HG02623 (cell line): Measurements from ENCODE around the gene THRAP3.
A peak's percentile ranks its signal among the peaks of the same experiment; 100 is the strongest.
"Not testable (repeated sequence)": the region's sequence is repeated elsewhere in the genome, so short reads cannot be mapped to it uniquely, and the experiment has no call there.

Experiments used
- ATAC-seq: cut with Tn5 transposase; IDR thresholded peaks from one replicate; pipeline ENCODE4 v1.9.1; 2021; ENCODE audit warnings: moderate library complexity; ENCODE audit not compliant: unreplicated experiment

THRAP3 gene, protein sequence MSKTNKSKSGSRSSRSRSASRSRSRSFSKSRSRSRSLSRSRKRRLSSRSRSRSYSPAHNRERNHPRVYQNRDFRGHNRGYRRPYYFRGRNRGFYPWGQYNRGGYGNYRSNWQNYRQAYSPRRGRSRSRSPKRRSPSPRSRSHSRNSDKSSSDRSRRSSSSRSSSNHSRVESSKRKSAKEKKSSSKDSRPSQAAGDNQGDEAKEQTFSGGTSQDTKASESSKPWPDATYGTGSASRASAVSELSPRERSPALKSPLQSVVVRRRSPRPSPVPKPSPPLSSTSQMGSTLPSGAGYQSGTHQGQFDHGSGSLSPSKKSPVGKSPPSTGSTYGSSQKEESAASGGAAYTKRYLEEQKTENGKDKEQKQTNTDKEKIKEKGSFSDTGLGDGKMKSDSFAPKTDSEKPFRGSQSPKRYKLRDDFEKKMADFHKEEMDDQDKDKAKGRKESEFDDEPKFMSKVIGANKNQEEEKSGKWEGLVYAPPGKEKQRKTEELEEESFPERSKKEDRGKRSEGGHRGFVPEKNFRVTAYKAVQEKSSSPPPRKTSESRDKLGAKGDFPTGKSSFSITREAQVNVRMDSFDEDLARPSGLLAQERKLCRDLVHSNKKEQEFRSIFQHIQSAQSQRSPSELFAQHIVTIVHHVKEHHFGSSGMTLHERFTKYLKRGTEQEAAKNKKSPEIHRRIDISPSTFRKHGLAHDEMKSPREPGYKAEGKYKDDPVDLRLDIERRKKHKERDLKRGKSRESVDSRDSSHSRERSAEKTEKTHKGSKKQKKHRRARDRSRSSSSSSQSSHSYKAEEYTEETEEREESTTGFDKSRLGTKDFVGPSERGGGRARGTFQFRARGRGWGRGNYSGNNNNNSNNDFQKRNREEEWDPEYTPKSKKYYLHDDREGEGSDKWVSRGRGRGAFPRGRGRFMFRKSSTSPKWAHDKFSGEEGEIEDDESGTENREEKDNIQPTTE

DNA sequence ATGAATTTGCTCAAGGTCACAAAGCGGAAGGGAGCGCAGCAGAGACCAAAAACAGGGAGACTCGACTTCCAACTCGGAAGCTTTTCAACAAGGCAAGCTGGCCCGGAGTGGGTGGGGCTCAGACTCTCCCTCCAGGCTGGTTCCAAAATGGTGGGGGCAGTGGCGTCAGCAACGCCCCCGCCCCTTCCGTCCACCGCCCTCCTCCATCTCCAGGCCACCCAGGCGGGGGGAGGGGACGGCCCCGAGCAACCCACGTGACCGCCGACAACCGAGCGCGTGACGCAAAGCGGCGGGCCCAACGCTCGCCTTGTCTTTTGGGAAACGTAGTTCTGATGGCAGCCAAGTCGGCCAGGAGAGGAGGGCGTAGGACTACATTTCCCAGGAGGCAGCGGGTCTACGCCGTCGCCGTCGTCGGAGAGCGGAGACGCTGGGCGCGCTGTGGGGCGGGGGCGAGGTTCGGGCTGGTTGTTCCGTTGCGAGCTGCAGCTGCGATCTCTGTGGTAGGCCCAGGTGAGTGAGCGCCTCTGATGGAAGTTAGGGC, at the start of gene THRAP3:
THRAP3 (plus strand) TSS at position 448 of the 541 bp plus-strand sequence. CDS start 58,121 bp downstream, outside the sequence.
- ATAC-seq = peak; percentile 89

DNA sequence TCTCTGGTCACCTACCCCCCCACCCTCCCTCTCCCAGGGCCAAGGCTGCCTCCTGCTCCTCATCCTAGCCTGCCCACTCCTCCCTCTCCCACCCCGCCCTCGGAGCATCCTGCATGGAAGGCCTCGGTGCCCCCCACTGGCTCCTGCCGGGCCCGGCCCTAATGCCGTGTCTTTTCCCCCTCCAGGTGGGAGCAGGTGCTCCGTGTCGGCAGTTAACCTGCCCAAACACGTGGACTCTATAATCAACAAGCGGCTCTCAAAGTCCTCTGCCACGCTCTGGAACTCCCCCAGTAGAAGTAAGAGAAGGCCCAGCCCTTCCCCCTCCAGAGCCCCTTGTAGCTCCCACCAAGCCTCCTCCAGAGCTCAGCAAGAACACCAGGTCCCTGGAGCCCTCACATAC, 49.5 kb upstream of the THRAP3 start:
- ATAC-seq = no peak

DNA sequence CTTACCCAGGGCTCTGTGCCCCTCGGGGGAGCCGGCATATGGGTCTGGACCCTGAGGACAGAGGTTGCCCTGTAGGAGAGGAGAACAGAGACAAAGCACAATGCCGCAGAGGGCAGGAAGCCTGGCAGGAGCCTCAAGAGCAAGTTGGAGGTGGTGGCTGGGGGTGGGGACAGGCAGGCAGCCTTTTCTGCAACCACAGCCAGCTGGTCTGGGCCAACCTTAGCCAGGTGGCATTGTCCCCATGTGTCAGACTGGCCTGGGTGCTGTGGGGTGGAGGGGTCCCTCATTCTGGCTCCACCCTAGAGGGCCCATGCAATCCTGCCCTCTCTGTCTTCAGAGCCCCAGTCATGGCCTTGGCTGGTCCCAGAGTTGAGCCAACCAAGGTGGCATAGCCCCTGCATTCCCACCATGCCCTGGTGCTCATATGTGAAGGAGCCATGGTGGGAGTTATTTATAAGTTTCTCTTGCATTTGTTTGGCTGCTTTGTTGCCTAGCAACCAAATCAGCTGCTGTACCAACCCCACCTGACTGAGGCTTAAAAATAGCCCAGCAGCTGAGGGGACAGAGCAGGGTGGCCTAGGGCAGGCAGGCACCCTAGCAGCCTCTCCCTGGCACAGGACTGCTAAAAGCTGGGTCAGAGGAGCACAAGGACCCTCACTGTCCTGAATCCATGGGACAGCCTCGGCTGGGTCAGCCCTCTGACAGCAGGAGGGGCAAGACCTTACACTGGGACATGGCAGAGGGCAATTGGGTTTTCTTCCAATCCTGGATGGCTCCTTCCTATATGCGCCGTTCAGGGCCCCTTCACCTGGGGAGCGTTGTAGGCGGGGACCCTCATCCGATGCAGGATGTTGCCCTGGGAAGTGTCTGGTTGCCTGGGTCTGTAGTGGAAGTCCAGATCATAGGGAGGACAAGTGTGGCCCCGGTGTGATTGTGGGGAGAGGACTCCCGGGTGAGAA, 48.8 kb upstream of the THRAP3 start:
- no peak for ATAC-seq

DNA sequence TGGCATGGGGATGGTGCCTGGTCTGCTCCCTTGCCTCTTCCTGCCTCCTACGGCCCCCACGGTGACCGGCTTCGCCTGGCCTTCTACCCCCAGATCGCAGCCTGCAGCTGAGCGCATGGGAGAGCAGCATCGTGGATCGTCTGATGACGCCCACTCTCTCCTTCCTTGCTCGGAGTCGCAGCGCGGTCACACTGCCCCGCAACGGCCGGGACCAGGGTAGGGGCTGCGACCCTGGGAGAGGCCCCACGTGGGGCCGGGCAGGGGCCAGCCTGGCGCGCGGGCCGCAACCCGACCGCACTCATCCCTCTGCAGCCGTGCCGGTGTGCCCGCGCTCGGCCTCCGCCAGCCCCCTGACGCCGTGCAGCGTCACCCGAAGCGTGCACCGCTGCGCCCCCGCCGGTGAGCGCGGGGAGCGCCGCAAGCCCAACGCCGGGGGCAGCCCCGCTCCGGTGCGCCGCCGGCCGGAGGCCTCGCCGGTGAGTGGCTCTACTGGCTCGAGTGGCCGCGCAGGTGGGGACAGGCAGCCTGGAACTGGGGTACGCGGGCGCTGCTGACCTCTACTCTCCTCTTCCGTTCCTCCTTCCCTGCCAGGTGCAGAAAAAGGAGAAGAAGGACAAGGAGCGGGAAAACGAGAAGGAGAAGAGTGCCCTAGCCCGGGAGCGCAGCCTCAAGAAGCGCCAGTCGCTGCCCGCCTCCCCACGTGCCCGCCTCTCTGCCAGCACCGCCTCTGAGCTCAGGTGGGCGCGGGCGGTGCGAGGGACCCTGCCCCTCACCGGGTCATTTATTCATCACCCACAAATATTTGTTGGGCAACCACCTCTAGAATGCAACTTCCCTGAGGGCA, 47.9 kb upstream of the THRAP3 start:
- no peak for ATAC-seq

DNA sequence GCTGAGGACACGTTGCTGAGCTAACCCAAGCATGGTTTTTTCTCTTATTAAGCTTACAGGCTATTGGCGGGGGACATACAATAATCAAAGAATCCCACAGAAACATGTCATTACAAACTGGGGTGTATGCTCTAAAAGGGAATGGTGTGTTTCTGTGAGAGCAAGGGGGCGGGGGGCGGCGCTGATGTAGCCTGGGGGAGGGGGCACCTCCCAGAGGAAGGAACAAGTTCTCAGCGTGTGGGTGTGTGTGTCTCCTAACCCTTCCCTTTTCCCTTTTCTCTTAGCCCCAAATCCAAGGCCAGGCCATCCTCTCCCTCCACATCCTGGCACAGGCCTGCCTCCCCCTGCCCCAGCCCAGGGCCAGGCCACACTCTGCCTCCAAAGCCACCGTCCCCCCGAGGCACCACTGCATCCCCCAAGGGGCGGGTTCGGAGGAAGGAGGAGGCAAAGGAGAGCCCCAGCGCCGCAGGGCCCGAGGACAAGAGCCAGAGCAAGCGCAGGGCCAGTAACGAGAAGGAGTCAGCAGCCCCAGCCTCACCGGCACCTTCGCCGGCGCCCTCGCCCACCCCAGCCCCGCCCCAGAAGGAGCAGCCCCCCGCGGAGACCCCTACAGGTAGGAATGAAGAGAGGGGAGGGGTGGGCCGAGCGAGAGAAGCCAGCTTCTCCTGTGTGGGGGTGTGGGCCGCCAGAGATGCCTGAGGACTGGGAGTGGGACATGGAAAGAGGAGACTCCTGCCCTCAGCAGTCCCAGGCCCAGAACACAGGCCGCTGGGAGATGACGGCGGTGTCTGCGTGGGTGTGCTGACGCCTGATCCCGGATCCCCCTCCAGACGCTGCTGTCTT, 46.4 kb upstream of the THRAP3 start:
- ATAC-seq = no peak

DNA sequence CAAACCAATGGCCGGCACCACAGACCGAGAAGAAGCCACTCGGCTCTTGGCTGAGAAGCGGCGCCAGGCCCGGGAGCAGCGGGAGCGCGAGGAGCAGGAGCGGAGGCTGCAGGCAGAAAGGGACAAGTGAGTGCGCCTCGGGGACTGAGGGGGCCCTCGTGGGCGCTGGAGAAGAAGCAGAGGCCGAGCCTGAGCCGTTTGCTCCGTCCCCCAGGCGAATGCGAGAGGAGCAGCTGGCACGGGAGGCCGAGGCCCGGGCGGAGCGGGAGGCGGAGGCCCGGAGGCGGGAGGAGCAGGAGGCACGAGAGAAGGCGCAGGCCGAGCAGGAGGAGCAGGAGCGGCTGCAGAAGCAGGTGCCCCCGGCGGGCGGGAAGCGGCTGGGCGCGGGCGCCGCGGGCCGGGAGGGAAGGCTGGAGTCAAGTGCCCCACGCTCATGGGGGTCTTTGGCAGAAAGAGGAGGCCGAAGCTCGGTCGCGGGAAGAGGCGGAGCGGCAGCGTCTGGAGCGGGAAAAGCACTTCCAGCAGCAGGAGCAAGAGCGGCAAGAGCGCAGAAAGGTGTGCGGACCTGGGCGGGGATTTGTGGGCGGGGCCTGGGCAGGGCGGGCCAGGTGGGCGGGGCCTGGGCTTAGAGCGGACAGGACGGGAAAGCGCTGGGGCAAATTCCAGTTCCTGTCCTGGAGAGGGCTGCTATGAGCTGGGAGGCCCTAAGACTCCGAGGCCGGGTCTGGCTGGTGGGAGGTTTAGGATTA, 45.6 kb upstream of the THRAP3 start:
- ATAC-seq = no peak

DNA sequence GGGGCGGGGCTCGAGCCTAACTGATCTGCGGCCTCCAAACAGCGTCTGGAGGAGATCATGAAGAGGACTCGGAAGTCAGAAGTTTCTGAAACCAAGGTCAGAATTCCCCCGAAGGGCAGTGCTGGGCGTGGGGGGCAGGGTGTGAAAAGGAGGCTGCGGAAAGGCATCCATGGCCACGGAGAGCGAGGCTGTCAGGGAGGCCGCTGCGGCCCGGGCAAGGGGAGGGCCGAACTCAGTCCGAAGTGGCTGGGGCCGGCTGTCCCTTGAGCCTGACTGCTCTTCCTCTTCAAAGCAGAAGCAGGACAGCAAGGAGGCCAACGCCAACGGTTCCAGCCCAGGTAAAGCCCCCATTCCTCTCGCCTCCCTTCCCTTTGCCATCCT, 45.0 kb upstream of the THRAP3 start:
- ATAC-seq = no peak

DNA sequence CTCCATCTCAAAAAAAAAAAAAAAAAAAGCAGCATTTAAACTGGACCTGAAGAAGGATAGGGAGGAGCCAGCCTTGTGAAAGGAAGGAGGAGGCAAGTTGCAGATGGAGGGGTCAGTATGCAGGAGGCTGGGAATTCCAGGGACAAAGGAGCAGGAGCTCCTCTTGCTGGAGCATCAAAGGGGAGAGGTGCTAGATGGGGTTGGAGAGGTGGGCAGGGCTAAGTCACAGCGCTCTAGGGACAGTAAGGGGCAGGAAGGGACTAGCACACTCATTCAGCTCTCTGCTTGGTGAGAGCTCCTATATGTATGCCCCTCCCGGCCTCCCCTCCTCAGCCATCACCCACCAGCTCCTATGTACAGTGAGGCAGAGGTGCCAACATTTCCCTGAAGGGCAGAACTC, 41.5 kb upstream of the THRAP3 start:
- ATAC-seq = no peak

DNA sequence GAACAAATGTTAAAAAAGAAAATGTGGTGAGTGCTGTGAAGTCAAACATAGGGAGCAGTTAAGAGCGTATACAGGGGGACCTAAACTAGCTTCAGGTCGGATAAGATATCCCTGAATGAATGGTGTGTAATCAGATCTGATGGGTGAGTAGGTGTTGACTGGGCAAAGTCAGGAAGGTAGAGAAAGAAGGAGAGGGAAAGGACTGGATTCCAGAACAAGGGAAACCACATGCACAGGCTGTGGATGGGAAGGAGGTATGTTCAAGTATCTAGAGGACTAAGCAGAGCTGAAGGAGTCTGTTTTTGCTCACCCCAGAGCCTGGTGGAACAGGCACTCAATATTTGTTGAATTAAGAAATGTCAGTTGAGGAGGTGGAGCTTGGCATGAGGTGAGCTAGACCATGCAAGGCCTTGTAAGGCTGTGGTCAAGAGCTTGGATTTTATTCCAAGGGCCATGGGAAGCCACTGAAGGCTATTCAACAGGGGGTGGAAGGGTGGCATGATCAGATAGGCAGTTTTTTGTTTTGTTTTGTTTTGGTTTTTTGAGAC, 40.9 kb upstream of the THRAP3 start:
- ATAC-seq = no peak

DNA sequence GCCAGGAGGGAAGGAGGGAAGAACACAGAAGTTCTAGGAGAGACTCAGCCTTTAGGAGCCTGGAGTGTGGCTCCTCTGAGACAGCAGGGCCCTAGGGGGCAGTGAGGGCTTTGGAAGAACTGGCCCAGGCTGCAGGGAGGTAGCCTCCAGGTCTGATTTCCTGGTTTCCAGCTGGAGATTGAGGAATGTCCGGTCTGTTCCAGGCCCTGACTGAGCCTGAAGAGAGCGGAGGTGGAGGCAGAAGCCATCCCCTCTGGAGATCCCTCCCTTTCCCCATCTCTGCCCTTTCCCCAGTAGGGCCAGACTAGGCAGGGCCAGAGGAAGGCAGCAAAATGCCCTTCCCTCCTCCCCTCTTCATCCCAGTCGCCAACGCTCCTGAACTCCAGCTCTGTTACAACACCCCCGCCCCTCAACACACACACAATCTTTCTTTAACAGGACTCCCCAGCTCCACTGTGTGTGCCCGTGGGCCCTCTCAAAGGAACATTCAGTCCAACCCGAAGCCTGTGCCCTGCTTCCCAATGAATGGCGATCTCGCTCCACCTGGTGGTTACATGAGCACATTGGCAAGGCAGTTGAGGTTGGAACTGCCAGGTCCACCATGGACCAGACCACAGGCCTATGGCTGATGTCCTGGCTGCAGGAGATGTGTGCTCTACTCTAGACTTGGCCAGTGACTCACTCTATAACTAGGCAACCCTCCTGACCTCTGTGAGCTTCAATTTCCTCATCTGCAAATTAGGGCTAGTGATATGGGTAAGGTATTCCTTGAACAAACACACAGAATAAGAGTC, 36.2 kb upstream of the THRAP3 start:
- ATAC-seq = peak; percentile 61

DNA sequence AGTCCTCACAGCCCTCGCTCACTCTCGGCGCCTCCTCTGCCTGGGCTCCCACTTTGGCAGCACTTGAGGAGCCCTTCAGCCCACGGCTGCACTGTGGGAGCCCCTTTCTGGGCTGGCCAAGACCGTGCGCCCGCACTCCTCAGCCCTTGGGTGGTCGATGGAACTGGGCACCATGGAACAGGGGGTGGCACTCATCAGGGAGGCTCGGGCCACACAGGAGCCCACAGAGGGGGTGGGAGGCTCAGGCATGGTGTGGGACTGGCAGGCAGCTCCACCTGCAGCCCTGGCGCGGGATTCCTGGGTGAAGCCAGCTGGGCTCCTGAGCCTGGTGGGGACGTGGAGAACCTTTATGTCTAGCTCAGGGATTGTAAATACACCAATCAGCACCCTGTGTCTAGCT, 27.4 kb upstream of the THRAP3 start:
- ATAC-seq = not testable (repeated sequence)

DNA sequence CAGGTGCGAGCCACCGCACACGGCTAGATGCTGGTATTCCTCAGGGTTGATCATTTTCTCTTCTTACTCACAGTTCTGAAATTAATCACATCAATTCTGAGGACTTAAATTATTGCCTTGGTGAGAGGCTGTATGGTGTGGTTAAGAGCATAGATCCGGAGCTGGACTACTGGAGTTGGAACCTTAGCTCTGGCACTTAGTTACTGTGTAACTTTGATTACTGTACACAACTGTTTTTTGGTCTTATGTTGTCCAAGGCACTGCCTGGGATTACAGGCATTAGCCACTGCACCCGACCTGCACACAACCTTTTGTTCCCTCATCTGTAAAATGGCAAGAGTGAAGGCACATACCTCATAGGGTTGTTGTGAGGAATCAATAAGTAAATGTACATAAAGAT, 25.6 kb upstream of the THRAP3 start:
- ATAC-seq = no peak

DNA sequence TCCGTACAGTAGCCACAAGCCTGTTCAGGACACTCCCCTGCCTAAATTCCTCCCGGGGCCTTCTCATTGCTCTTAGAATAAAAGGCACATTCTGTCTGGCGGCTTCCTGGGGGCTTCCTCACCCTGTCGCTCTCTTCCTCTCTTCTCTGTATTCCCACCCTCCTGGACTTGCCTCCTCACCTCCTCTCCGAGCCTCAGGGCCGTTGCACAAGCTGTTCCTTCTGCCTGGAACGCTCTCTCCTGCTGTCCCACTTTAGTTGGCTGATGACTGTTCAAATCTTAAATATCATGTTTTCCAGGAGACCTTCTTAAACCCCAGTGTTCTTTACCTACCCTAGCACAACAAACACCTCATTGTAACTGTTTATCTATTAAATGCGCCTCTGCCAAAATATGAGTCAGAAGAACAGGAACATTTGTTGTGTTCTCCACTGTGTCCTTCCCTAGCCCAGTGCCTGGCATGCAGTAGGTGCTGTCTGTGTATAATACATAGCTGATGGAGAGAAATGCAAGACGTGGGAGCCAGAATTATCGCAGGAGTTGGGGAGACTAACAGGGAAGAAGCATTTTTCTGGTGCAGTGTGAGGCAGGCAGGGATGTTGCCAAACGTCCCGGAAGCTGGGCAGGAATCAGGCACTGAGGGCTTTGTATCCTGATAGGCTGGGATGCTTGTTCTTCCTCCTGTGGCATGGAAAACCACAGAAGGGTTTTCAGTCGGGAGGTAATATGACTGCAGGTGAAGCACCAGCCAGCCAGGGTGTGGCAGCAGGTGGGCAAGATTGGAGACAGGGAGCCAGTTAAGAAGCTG, 24.1 kb upstream of the THRAP3 start:
- no peak for ATAC-seq

DNA sequence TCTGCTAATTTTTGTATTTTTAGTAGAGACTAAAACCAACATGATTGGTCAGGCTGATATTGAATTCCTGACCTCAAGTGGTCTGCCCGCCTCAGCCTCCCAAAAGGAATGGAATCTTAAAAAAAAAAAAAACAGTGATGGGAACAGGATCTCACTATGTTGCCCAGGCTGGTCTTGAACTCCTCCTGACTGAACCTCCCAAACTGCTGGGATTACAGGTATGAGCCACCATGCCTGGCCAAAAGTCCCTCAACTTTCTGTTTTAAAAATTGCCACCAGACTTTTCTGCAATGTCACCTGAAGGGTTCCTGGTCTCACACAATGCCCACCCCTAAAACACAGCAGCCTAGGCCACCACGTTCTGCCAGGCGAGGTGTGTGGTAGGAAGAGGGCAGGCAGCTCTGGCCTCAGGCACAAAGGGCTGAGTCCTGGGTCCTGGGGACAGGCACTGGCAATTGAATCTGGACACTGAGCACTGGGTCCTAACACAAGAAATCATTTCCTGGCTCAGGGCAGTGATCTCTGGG, 21.2 kb upstream of the THRAP3 start:
- ATAC-seq = no peak

DNA sequence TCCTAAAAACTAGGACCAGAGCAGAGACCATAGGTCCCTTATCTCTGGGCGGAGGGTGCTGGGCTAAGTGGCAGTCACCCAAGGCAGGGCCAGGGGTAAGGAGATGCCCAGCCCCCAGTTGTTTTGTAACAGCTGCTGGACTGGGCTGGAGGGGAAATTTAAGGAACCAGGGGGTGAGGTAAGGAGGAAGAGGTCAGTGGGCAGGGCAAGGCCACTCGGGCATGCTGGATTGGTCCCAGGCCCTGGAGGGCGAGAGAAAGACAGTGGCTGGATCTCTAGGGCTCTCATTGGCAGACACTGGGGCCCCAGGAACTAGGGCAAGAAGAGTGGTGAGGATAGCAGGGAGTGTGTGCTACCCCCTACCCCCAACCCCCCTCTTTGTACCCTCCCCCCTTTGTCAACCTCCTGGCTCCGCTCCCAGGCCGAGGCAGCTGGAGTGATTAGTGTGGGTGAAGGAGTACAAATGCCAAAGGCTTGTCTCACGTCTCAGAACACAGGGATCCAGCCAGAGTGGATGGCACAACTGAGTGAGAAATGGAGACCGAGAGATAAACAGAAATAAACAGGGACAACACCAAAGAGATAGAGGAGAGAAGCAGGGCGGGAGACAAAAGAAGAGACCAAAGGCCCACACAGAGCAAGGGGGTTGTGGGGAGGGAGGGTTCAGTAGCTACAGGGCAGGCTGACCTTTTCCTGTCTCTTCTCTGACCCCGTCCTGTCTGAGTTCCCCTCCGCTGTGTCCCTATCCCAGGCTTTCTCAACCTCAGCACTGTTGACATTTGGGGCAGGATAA, 20.5 kb upstream of the THRAP3 start:
- no peak for ATAC-seq
